HG02840 (cell line): ENCODE results near the gene NCCRP1.

Experiments
- ATAC-seq: cut with Tn5 transposase; IDR thresholded peaks from one replicate; pipeline ENCODE4 v1.9.1; 2021; ENCODE audit warnings: mild to moderate bottlenecking, moderate library complexity, moderate number of reproducible peaks; ENCODE audit not compliant: unreplicated experiment, low FRiP score

The NCCRP1 gene

GRCh38 chr19:39164289-39164688 lies 32.5 kb upstream of the NCCRP1 start:
- ATAC-seq = no peak

- ATAC-seq = no peak
These were observed 30.9 kb upstream of the NCCRP1 start for GRCh38 chr19:39165857-39166256.

GRCh38 chr19:39166571-39167391 lies 30.0 kb upstream of the NCCRP1 start:
- ATAC-seq = no peak

GRCh38 chr19:39167461-39168257 lies 29.1 kb upstream of the NCCRP1 start:
- no peak for ATAC-seq

- ATAC-seq = no peak
These were observed 28.3 kb upstream of the NCCRP1 start for GRCh38 chr19:39168258-39169142.

GRCh38 chr19:39169143-39169810 lies 27.5 kb upstream of the NCCRP1 start:
- no peak for ATAC-seq

GRCh38 chr19:39170386-39171231 lies 26.2 kb upstream of the NCCRP1 start:
- no peak for ATAC-seq

GRCh38 chr19:39171479-39172465 lies 25.0 kb upstream of the NCCRP1 start:
- ATAC-seq = no peak

- no peak for ATAC-seq
These were observed 23.9 kb upstream of the NCCRP1 start for GRCh38 chr19:39172700-39173501.

GRCh38 chr19:39173502-39173991 lies 23.2 kb upstream of the NCCRP1 start:
- ATAC-seq = no peak

GRCh38 chr19:39174142-39174541 lies 22.6 kb upstream of the NCCRP1 start:
- no peak for ATAC-seq

- ATAC-seq = no peak
These were observed 21.9 kb upstream of the NCCRP1 start for GRCh38 chr19:39174558-39175544.

GRCh38 chr19:39175564-39175963 lies 21.2 kb upstream of the NCCRP1 start:
- ATAC-seq = no peak

- ATAC-seq = no peak
These were observed 19.6 kb upstream of the NCCRP1 start for GRCh38 chr19:39177110-39177699.

- no peak for ATAC-seq
These were observed 19.0 kb upstream of the NCCRP1 start for GRCh38 chr19:39177736-39178135.
